IPS-18a (cell line): ENCODE measurements around the gene CDH13.

Experiments
- H3K27ac ChIP-seq: one replicate; pipeline ENCODE4 v1.5.1; 2013; ENCODE audit warnings: low read length
- H3K27me3 ChIP-seq: one replicate; pipeline ENCODE4 v1.6.1; 2013; ENCODE audit warnings: mild to moderate bottlenecking, low read length; ENCODE audit not compliant: control insufficient read depth, insufficient read depth
- H3K36me3 ChIP-seq: one replicate; pipeline ENCODE4 v1.6.1; 2013; ENCODE audit warnings: low read depth, low read length; ENCODE audit not compliant: control insufficient read depth
- H3K4me1 ChIP-seq: one replicate; pipeline ENCODE4 v1.6.1; 2013; ENCODE audit warnings: low read depth, low read length; ENCODE audit not compliant: control insufficient read depth
- H3K4me3 ChIP-seq: one replicate; pipeline ENCODE4 v1.5.1; 2013; ENCODE audit warnings: low read length
- H3K9ac ChIP-seq: one replicate; pipeline ENCODE4 v1.6.1; 2013; ENCODE audit warnings: mild to moderate bottlenecking, low read length, moderate library complexity
- H3K9me3 ChIP-seq: one replicate; pipeline ENCODE4 v1.6.1; 2013; ENCODE audit warnings: low read depth, low read length; ENCODE audit not compliant: control insufficient read depth

CDH13 gene

DNA sequence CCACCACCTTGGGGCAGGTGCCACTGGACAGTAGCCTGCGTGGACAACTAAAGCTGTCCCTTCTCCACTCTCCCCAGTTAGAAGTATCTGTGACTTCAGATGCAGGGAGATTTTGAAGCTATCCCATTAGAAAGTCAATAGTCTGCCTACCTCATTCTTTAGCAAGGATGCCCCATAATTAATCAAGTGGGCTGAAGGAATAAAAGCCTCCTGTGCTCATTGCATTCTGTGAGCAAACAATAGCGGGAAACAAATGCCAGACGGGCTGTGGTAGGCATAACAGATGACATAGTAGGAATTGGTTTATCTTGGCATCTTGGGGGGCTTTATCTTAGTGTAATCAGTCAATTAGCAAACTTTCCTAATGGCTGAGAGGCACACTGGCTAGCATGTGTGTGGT lies 1084.3 kb downstream of the CDH13 start:
- Histone ChIP-seq H3K36me3 (no peaks in the 10 kb centered on the region), H3K4me3 (no peak overlapping the region), H3K4me1 (peaks cover 3% of the 10 kb centered on the region), H3K9me3 (no peaks in the 10 kb centered on the region), H3K9ac (no peak overlapping the region), H3K27ac (no peak overlapping the region), H3K27me3 (no peaks in the 10 kb centered on the region)

DNA sequence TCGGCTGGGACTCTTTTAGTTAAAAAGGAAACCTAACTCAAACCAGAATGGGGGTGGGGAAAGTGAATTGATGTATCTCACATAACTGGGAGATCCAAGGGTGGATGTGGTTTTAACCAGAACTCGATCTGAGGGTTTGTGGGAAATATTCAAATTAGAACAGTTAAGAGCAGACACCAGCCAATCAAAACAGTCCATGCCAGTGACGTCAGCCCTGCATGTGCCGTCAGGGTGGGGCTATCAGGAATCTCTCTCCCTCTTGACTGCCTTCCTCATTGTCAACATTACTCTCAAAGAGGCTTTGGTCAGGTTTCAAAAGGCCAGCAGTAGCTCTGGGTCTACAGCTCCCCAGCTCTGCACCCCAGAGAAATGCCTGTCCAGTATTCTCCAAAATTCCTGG lies 1086.8 kb downstream of the CDH13 start:
- no peak overlapping the region for H3K9ac ChIP-seq
- H3K36me3 ChIP-seq = no peaks in the 10 kb centered on the region
- no peaks in the 10 kb centered on the region for H3K9me3 ChIP-seq
- H3K27me3 ChIP-seq = no peaks in the 10 kb centered on the region
- no peak overlapping the region for H3K4me3 ChIP-seq
- no peak overlapping the region for H3K27ac ChIP-seq
- peaks cover 7% of the 10 kb centered on the region for H3K4me1 ChIP-seq

DNA sequence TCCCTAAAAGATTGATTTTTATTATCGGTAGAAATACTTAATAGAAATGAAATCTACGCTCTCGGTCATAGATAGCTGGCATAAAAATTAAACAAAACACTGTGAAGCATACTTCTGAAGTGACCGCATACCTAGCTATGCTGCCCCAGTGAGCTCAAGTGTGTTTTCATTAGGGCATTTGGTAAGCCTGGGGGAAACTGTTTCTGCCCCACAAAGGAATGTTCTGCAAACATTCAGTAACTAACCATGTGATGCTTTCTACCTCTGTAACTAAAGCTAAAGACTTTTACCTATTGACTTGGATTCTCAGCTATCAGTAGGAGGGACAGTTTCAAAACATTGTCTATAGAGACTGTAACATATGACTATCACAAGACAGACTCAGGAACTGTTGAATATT lies 1087.5 kb downstream of the CDH13 start:
- H3K9ac ChIP-seq = no peak overlapping the region
- H3K4me1 ChIP-seq = peaks cover 7% of the 10 kb centered on the region
- H3K9me3 ChIP-seq = no peaks in the 10 kb centered on the region
- no peaks in the 10 kb centered on the region for H3K36me3 ChIP-seq
- H3K27ac ChIP-seq = no peak overlapping the region
- H3K4me3 ChIP-seq = no peak overlapping the region
- H3K27me3 ChIP-seq = no peaks in the 10 kb centered on the region

DNA sequence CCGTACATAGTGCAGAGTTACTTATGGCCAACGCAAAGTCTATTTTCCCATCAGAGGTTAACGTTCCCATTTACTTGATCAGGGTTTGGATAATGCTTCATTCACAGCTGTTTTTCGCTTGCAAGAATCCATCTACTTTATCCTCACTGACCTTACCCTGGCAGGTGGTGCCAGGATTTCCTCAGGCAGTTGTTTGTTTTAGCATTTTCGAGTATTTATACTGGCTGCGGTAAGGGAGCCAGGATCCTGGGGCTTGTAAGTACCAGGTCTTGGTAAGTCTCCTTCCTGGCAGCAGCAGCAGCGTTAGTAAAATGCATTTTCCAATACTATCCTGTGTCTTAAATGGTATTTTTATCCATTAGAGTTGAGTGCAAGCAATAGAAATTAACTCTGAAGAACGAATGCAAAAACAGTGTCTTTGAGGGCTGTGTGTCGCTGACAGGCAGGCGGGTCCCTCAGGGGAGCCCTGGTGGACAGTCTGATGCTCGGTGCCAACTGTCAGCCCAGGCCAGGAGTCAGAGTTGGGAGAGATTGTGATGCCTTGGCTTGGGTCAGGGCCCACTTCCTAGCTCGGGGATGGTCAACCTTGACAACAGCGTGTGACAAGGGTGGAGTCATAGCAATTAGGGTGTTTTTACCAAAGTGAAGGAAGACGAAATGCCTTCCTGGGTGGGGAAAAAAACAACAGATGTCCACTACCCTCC lies 1088.6 kb downstream of the CDH13 start:
- Histone ChIP-seq H3K27me3 (no peaks in the 10 kb centered on the region), H3K27ac (no peak overlapping the region), H3K4me1 (peaks cover 7% of the 10 kb centered on the region), H3K9me3 (no peaks in the 10 kb centered on the region), H3K4me3 (no peak overlapping the region), H3K9ac (no peak overlapping the region), H3K36me3 (no peaks in the 10 kb centered on the region)

DNA sequence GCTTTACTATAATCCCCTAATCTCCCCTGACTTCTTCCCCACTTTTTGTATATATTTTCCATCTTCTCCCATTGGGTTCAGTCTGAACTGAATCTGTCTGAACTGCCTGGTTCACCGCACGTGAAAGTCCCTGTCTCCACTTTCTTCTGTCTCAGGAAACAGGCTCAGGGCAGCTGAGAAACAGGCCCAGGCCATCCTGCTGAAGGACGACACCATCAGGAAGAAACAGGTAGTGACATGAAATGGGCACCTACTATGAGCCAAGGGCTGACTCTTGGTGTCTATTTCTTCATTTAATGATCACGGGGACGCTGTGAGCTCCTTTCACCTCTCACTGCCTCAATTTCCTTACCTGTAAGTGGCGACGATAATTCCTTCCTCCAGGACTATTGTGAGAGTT lies 1090.5 kb downstream of the CDH13 start:
- Histone ChIP-seq H3K36me3 (no peaks in the 10 kb centered on the region), H3K4me3 (no peak overlapping the region), H3K27me3 (no peaks in the 10 kb centered on the region), H3K9me3 (no peaks in the 10 kb centered on the region), H3K27ac (no peak overlapping the region), H3K9ac (no peak overlapping the region), H3K4me1 (peaks cover 3% of the 10 kb centered on the region)

DNA sequence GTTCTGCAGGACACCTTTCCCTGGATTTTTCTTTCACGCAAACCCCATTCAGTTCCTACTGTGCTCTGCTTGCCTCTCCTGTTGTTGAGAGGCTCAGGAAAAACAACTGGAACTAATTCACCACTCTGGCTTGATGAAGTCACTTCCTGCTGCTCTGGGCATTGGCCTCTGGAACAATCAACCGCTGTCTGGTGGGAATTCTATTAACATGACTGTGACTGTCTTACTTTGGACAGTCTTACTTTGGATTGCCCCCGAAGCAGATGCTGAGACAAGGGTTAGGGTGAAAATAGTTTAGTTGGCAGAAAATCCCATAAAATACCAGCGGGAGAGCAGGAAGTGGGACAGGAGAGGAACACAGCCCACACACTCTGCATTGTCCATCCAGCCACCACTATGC lies 1091.0 kb downstream of the CDH13 start:
- Histone ChIP-seq H3K4me1 (peaks cover 3% of the 10 kb centered on the region), H3K9me3 (no peaks in the 10 kb centered on the region), H3K27ac (no peak overlapping the region), H3K4me3 (no peak overlapping the region), H3K27me3 (no peaks in the 10 kb centered on the region), H3K9ac (no peak overlapping the region), H3K36me3 (no peaks in the 10 kb centered on the region)

DNA sequence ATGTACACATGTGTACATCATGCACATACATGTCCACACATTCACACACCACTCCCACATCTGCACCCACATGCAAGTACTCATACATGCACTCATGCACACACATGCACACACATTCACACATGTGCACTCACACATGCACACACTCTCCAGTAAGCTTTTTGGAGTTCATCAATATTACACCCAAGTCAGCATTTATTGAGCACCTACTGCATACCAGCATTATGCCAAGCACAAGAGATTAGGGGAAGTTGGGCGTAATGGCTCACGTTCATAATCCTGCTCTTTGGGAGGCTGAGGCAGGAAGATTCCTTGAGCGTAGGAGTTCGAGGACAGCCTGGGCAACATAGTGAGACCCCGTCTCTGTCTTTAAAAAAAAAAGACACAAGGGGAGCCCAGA lies 1093.4 kb downstream of the CDH13 start:
- Histone ChIP-seq H3K27me3 (no peaks in the 10 kb centered on the region), H3K27ac (no peak overlapping the region), H3K36me3 (no peaks in the 10 kb centered on the region), H3K9ac (no peak overlapping the region), H3K4me3 (no peak overlapping the region), H3K9me3 (no peaks in the 10 kb centered on the region), H3K4me1 (peaks cover 3% of the 10 kb centered on the region)

DNA sequence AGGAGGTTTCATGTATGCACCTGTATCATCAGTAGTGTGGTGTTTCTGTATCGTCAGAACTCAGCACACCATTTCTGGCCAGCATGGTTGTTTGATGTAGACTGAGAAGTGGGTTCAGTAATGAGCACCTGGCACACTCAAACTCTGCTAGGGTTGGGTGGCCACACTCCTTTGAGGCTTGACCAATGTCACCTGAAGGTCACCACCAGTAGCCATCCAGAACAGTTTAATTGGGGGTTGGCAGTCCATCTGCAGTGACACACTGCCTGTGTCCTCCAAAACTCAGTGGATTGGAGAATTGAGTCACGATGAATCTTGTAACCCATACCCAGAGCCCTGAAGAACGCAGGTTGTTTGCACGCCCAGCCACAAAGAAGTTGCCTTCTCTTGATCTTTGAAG lies 1094.2 kb downstream of the CDH13 start:
- no peaks in the 10 kb centered on the region for H3K27me3 ChIP-seq
- no peak overlapping the region for H3K4me3 ChIP-seq

DNA sequence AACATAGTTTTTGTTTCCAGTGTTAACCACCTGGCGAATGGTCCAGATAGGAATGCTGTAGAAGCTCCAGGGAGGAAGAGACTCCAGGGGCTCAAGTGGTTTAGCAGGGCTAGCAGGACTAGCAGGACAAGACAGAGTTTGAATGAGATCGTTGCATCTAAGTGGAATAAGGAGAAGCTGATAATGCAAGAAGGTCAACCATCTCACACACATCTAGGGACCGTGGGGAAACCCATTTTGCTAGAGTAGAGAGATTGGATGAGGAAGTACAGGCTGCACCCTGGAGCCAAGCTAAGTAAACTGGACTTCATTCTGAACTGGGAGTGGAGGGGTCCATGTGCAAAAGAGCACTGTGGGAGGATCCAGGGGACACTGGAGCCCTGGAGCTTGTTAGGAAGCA lies 1094.9 kb downstream of the CDH13 start:
- Histone ChIP-seq H3K4me3 (no peak overlapping the region), H3K27me3 (no peaks in the 10 kb centered on the region), H3K9me3 (no peaks in the 10 kb centered on the region), H3K9ac (no peak overlapping the region), H3K4me1 (peaks cover 3% of the 10 kb centered on the region), H3K27ac (no peak overlapping the region), H3K36me3 (no peaks in the 10 kb centered on the region)

More for the DNA sequence above, 1094.2 kb downstream of the CDH13 start:
- no peaks in the 10 kb centered on the region for H3K9me3 ChIP-seq
- peaks cover 3% of the 10 kb centered on the region for H3K4me1 ChIP-seq
- no peak overlapping the region for H3K9ac ChIP-seq
- H3K27ac ChIP-seq = no peak overlapping the region
- H3K36me3 ChIP-seq = no peaks in the 10 kb centered on the region

DNA sequence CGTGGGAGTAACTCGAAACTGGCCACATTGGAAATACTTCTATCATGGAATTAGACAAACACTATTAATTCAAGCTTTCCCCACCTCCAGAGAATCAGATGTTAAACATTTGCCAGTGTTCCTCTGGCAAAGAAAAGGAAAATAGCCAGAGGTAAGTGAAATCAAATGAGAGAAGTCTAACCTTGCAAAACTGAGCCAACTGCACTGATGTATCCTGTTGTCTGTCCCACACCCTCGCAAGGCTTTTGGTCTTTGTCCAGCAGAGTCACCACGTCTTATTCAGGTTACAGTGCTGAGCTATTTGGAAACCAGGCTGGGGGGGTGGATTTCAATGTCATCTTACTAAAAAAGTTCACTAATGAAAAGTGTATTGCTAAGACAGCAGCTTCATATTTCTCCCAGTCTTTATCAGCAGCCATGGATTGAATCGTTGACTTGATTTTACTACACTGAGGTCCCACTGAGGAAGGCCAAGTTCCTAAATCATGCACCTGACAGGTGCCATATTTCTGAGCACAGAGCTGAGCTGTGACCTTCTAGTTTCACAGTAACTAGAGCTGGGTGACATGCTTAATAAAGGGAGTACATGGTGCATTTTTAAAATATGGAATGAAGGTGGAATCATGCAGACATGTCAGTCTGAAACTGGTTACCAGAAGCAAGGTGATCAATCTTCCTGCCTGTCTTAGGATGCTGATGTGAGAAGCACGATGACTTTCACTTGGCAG lies 1095.9 kb downstream of the CDH13 start:
- Histone ChIP-seq H3K4me1 (peaks cover 2% of the 10 kb centered on the region), H3K27me3 (no peaks in the 10 kb centered on the region), H3K27ac (no peak overlapping the region), H3K9me3 (no peaks in the 10 kb centered on the region), H3K4me3 (no peak overlapping the region), H3K36me3 (no peaks in the 10 kb centered on the region), H3K9ac (no peak overlapping the region)

DNA sequence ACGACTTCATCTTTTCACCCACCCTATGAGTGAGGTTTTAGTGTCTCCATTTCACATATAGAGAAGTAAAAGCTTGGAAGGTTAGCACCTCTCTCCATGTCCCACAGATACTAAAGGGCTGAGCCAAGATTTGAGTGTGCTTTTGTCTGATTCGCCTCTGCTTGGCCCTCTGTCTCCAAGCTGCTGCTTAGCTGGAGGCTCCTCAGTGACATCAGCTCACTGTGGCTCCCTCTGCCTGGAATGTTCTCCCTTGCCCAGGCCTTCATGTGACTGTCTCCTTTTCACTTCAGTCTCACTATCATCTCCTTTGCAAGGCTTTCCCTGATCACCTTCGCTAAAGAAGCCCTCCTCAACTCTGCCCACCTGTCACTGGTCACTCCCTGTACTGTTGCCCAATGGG lies 1096.5 kb downstream of the CDH13 start:
- Histone ChIP-seq H3K9ac (no peak overlapping the region), H3K36me3 (no peaks in the 10 kb centered on the region), H3K9me3 (no peaks in the 10 kb centered on the region), H3K4me3 (no peak overlapping the region), H3K4me1 (no peaks in the 10 kb centered on the region), H3K27me3 (no peaks in the 10 kb centered on the region), H3K27ac (no peak overlapping the region)

DNA sequence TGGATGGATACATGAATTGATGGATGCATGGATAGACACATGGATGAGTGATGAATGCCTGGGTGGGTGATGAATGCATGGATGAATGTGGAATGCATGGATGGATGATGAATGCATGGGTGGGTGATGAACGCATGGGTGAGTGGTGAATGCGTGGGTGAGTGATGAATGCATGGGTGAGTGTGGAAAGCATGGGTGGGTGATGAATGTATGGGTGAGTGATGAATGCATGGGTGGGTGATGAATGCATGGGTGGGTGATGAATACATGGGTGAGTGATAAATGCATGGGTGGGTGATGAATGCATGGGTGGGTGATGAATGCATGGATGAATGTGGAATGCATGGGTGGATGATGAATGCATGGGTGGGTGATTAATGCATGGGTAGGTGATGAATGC lies 1097.1 kb downstream of the CDH13 start:
- Histone ChIP-seq H3K9ac (no peak overlapping the region), H3K27me3 (no peaks in the 10 kb centered on the region), H3K9me3 (no peaks in the 10 kb centered on the region), H3K4me1 (no peaks in the 10 kb centered on the region), H3K4me3 (no peak overlapping the region), H3K36me3 (no peaks in the 10 kb centered on the region), H3K27ac (no peak overlapping the region)
